A673 (cell line): ENCODE measurements around the gene PROM1. TPM values are rescaled to one million over a fixed set of nuclear protein-coding genes. Genes with fewer than 3 reads are reported as not detected.

Experiments used
- BruUV-seq: library from RNA; stranded (reverse); fragments of 400-500 nt; replicated peaks from 2 replicates; lab custom pipeline; 2021; lab: Mats Ljungman, UMichigan
- CTCF ChIA-PET: fragments of 300-600 bp; sonication (Branson Sonifier 250); formaldehyde crosslinking; loops from one replicate; lab custom pipeline; 2022; ENCODE audit warnings: antibody characterized with exemption; lab: Charles Lee
- POLR2A ChIA-PET: fragments of 300-600 bp; sonication (Branson Sonifier 250); formaldehyde crosslinking; loops from one replicate; lab custom pipeline; 2022; ENCODE audit warnings: antibody characterized with exemption; ENCODE audit not compliant: low non-redundant PET; lab: Charles Lee
- DNase-seq: peaks from one replicate; pipeline ENCODE4 v3.0.0-alpha.2; 2015; ENCODE audit warnings: low spot score
- H3K27ac ChIP-seq: fragments of 200-600 bp; sonication (generic); 2 replicates; pipeline ENCODE4 v1.5.1; 2016; ENCODE audit warnings: mixed run types, low read depth, mild to moderate bottlenecking, mixed read lengths, antibody characterized with exemption, low read length; ENCODE audit not compliant: poor library complexity, severe bottlenecking
- H3K27me3 ChIP-seq: fragments of 200-600 bp; sonication (generic); replicated peaks from 2 replicates; pipeline ENCODE4 v1.6.1; 2017; ENCODE audit warnings: mixed run types, low read depth, mild to moderate bottlenecking, mixed read lengths, antibody characterized with exemption, low read length; ENCODE audit not compliant: insufficient read depth, poor library complexity
- H3K36me3 ChIP-seq: fragments of 200-600 bp; sonication (generic); 2 replicates; pipeline ENCODE4 v1.6.1; 2016; ENCODE audit warnings: mixed run types, mild to moderate bottlenecking, mixed read lengths, antibody characterized with exemption, low read length; ENCODE audit not compliant: insufficient read depth, poor library complexity, severe bottlenecking
- H3K4me1 ChIP-seq: fragments of 200-600 bp; sonication (generic); 2 replicates; pipeline ENCODE4 v1.6.1; 2017; ENCODE audit warnings: mixed run types, mild to moderate bottlenecking, mixed read lengths, antibody characterized with exemption, low read length; ENCODE audit not compliant: insufficient read depth, poor library complexity, severe bottlenecking
- H3K4me3 ChIP-seq: fragments of 200-600 bp; sonication (generic); 2 replicates; pipeline ENCODE4 v1.5.1; 2016; ENCODE audit warnings: low read depth, mixed run types, mild to moderate bottlenecking, mixed read lengths, low read length; ENCODE audit not compliant: poor library complexity, severe bottlenecking
- H3K9me3 ChIP-seq: fragments of 200-600 bp; sonication (generic); 2 replicates; pipeline ENCODE4 v1.6.1; 2016; ENCODE audit warnings: mixed run types, low read depth, mild to moderate bottlenecking, mixed read lengths, antibody characterized with exemption, low read length; ENCODE audit not compliant: poor library complexity, severe bottlenecking
- CTCF ChIP-seq: fragments of 300-800, 200-600 bp; sonication (generic); conservative IDR thresholded peaks from 2 replicates; pipeline ENCODE4 v1.5.1; 2017; ENCODE audit warnings: low read depth, mild to moderate bottlenecking, antibody characterized with exemption, low read length, moderate library complexity, mixed read lengths
- EZH2 ChIP-seq: fragments of 200-600 bp; sonication (generic); IDR thresholded peaks from 2 replicates; pipeline ENCODE4 v1.6.1; 2017; ENCODE audit warnings: borderline replicate concordance, low read depth, mild to moderate bottlenecking, mixed read lengths, antibody characterized with exemption, low read length; ENCODE audit not compliant: poor library complexity, severe bottlenecking
- intact Hi-C: fragments of 100-400 bp; cut with micrococcal nuclease; formaldehyde crosslinking; loops from one replicate; pipeline ENCODE4 v1.10.0; 2022; ENCODE audit not compliant: unreplicated experiment
- total RNA-seq: library from RNA; stranded (reverse); gene quantifications from 2 replicates; pipeline ENCODE4 v1.2.3, GENCODE V29; 2021

Gene PROM1
- total RNA-seq, 1 experiment from 2014 or later, result 13.9 TPM

GRCh38 chr4:16129336-16129735 is 45.5 kb upstream of the PROM1 start:
- POLR2A ChIA-PET, result no interaction called here
- Histone ChIP-seq H3K27me3 (no peaks in the 10 kb centered on the region), H3K27ac (no peak overlapping the region), H3K4me1 (peaks cover 3% of the 10 kb centered on the region), H3K4me3 (no peak overlapping the region), H3K9me3 (no peaks in the 10 kb centered on the region), H3K36me3 (no peaks in the 10 kb centered on the region)
- no TSS peak for BruUV-seq
- DNase-seq, result no peak
- CTCF ChIA-PET, result no interaction called here
- no peak for TF ChIP-seq CTCF
- no peak for TF ChIP-seq EZH2
- intact Hi-C loops, result no loop called here

- CTCF ChIA-PET, result interaction anchor here (0.6 kb wide), 1 partner anchor 70 kb away, joined by 3 read pairs; no protein-coding TSS in a partner anchor
- no TSS peak for BruUV-seq
- DNase-seq, result no peak
- no peak overlapping the region for H3K27ac ChIP-seq
- no peaks in the 10 kb centered on the region for H3K27me3 ChIP-seq
- POLR2A ChIA-PET, result no interaction called here
- no peaks in the 10 kb centered on the region for H3K36me3 ChIP-seq
- intact Hi-C loops, result no loop called here
- TF ChIP-seq CTCF (no peak), EZH2 (no peak)
- no peak overlapping the region for H3K4me3 ChIP-seq
- H3K9me3 ChIP-seq, result no peaks in the 10 kb centered on the region
- H3K4me1 ChIP-seq, result peaks cover 3% of the 10 kb centered on the region
Observed at GRCh38 chr4:16126714-16127113, 42.9 kb upstream of the PROM1 start.

GRCh38 chr4:16125571-16126445 is 42.0 kb upstream of the PROM1 start:
- BruUV-seq, result no TSS peak
- TF ChIP-seq CTCF, result 0 out of 2 replicates have a peak, but pooled peaks have one; percentile 14
- TF ChIP-seq EZH2, result no peak
- Histone ChIP-seq H3K4me1 (peaks cover 3% of the 10 kb centered on the region), H3K9me3 (no peaks in the 10 kb centered on the region), H3K36me3 (no peaks in the 10 kb centered on the region), H3K27ac (no peak overlapping the region), H3K4me3 (no peak overlapping the region), H3K27me3 (no peaks in the 10 kb centered on the region)
- intact Hi-C loops, result no loop called here
- ChIA-PET POLR2A (no interaction called here), CTCF (no interaction called here)
- peak; percentile 42 for DNase-seq
